Activated CD4-positive, alpha-beta memory T cell treated with anti-CD3 and anti-CD28 coated beads for 36 hours (primary cell): ENCODE results near the gene TRAK1. TPM values are rescaled to one million over a fixed set of nuclear protein-coding genes. Genes with fewer than 3 reads are reported as not detected.

Source experiments
- CTCF ChIA-PET: fragments of 350-600 bp; sonication (Branson Sonifier 250); formaldehyde crosslinking; loops from one replicate; lab custom pipeline; 2021; ENCODE audit warnings: antibody characterized with exemption, inconsistent platforms; lab: Charles Lee
- POLR2A ChIA-PET: fragments of 350-600 bp; sonication (Branson Sonifier 250); formaldehyde crosslinking; loops from one replicate; lab custom pipeline; 2021; ENCODE audit warnings: antibody characterized with exemption; lab: Charles Lee
- DNase-seq: peaks from one replicate; pipeline ENCODE4 v3.0.0-alpha.2; 2020
- H3K27ac Mint-ChIP-seq: one replicate; pipeline ENCODE4 v1.8.0; 2021; ENCODE audit warnings: mixed read lengths
- H3K27me3 Mint-ChIP-seq: one replicate; pipeline ENCODE4 v1.8.0; 2021; ENCODE audit warnings: mixed read lengths
- H3K36me3 Mint-ChIP-seq: one replicate; pipeline ENCODE4 v1.8.0; 2021; ENCODE audit warnings: mixed read lengths
- H3K4me1 Mint-ChIP-seq: one replicate; pipeline ENCODE4 v1.8.0; 2021; ENCODE audit warnings: low read depth, mixed read lengths
- H3K4me3 Mint-ChIP-seq: one replicate; pipeline ENCODE4 v1.8.0; 2021; ENCODE audit warnings: mild to moderate bottlenecking, mixed read lengths
- H3K9me3 Mint-ChIP-seq: one replicate; pipeline ENCODE4 v1.8.0; 2021; ENCODE audit warnings: mixed read lengths
- intact Hi-C: fragments of 100-400 bp; cut with micrococcal nuclease; formaldehyde crosslinking; loops from one replicate; pipeline ENCODE4 v1.15.1; 2023
- total RNA-seq, 2 experiments: library from RNA; stranded (reverse); gene quantifications; one replicate each; pipeline ENCODE4 v1.2.3, GENCODE V29; 2021

TRAK1 gene
- total RNA-seq, 2 experiments from 2014 or later, result 19.0 to 19.3 TPM

GRCh38 chr3:42055291-42055690 lies 35.9 kb upstream of the TRAK1 start:
- POLR2A ChIA-PET, result no interaction called here
- no peak overlapping the region for H3K4me3 Mint-ChIP-seq
- no peaks in the 10 kb centered on the region for H3K9me3 Mint-ChIP-seq
- no peaks in the 10 kb centered on the region for H3K27me3 Mint-ChIP-seq
- CTCF ChIA-PET, result no interaction called here
- H3K36me3 Mint-ChIP-seq, result no peaks in the 10 kb centered on the region
- H3K27ac Mint-ChIP-seq, result no peak overlapping the region
- DNase-seq, result no peak
- peaks cover 10% of the 10 kb centered on the region for H3K4me1 Mint-ChIP-seq
- intact Hi-C loops, result no loop called here

- H3K9me3 Mint-ChIP-seq, result no peaks in the 10 kb centered on the region
- intact Hi-C loops, result no loop called here
- no peak for DNase-seq
- ChIA-PET CTCF (no interaction called here), POLR2A (no interaction called here)
- no peaks in the 10 kb centered on the region for H3K36me3 Mint-ChIP-seq
- H3K4me3 Mint-ChIP-seq, result no peak overlapping the region
- no peak overlapping the region for H3K27ac Mint-ChIP-seq
- H3K27me3 Mint-ChIP-seq, result no peaks in the 10 kb centered on the region
- H3K4me1 Mint-ChIP-seq, result peaks cover 3% of the 10 kb centered on the region
Measured at GRCh38 chr3:42056840-42057239, 34.3 kb upstream of the TRAK1 start.

- no peak overlapping the region for H3K27ac Mint-ChIP-seq
Measured at GRCh38 chr3:42057561-42058211, 33.5 kb upstream of the TRAK1 start.

GRCh38 chr3:42061025-42061712 lies 30.0 kb upstream of the TRAK1 start:
- ChIA-PET POLR2A (no interaction called here), CTCF (no interaction called here)
- Mint-ChIP-seq H3K9me3 (no peaks in the 10 kb centered on the region), H3K36me3 (no peaks in the 10 kb centered on the region), H3K27me3 (no peaks in the 10 kb centered on the region), H3K4me3 (no peak overlapping the region), H3K4me1 (peaks cover 3% of the 10 kb centered on the region), H3K27ac (no peak overlapping the region)
- intact Hi-C loops, result no loop called here
- no peak for DNase-seq

More at GRCh38 chr3:42057561-42058211, 33.5 kb upstream of the TRAK1 start:
- intact Hi-C loops, result no loop called here
- no peaks in the 10 kb centered on the region for H3K27me3 Mint-ChIP-seq
- H3K4me1 Mint-ChIP-seq, result peaks cover 2% of the 10 kb centered on the region
- no peaks in the 10 kb centered on the region for H3K9me3 Mint-ChIP-seq
- H3K4me3 Mint-ChIP-seq, result no peak overlapping the region
- CTCF ChIA-PET, result no interaction called here
- POLR2A ChIA-PET, result no interaction called here
- DNase-seq, result no peak
- no peaks in the 10 kb centered on the region for H3K36me3 Mint-ChIP-seq

- H3K9me3 Mint-ChIP-seq, result no peaks in the 10 kb centered on the region
- H3K4me1 Mint-ChIP-seq, result peaks cover 7% of the 10 kb centered on the region
- DNase-seq, result no peak
- H3K36me3 Mint-ChIP-seq, result no peaks in the 10 kb centered on the region
- H3K27ac Mint-ChIP-seq, result no peak overlapping the region
- ChIA-PET CTCF (no interaction called here), POLR2A (no interaction called here)
- intact Hi-C loops, result no loop called here
- H3K4me3 Mint-ChIP-seq, result no peak overlapping the region
- H3K27me3 Mint-ChIP-seq, result no peaks in the 10 kb centered on the region
Measured at GRCh38 chr3:42061713-42062380, 29.3 kb upstream of the TRAK1 start.

GRCh38 chr3:42062464-42062863 lies 28.7 kb upstream of the TRAK1 start:
- Mint-ChIP-seq H3K27me3 (no peaks in the 10 kb centered on the region), H3K9me3 (no peaks in the 10 kb centered on the region), H3K4me3 (no peak overlapping the region), H3K4me1 (peaks cover 7% of the 10 kb centered on the region), H3K36me3 (no peaks in the 10 kb centered on the region), H3K27ac (no peak overlapping the region)
- intact Hi-C loops, result no loop called here
- POLR2A ChIA-PET, result no interaction called here
- DNase-seq, result no peak
- CTCF ChIA-PET, result no interaction called here

GRCh38 chr3:42063888-42064287 lies 27.3 kb upstream of the TRAK1 start:
- ChIA-PET POLR2A (no interaction called here), CTCF (no interaction called here)
- no peak for DNase-seq
- peaks cover 7% of the 10 kb centered on the region for H3K4me1 Mint-ChIP-seq
- H3K27me3 Mint-ChIP-seq, result no peaks in the 10 kb centered on the region
- no peak overlapping the region for H3K4me3 Mint-ChIP-seq
- no peak overlapping the region for H3K27ac Mint-ChIP-seq
- intact Hi-C loops, result no loop called here
- no peaks in the 10 kb centered on the region for H3K36me3 Mint-ChIP-seq
- H3K9me3 Mint-ChIP-seq, result no peaks in the 10 kb centered on the region

- POLR2A ChIA-PET, result no interaction called here
- Mint-ChIP-seq H3K9me3 (no peaks in the 10 kb centered on the region), H3K27me3 (no peaks in the 10 kb centered on the region), H3K4me1 (peaks cover 5% of the 10 kb centered on the region), H3K27ac (no peak overlapping the region), H3K4me3 (no peak overlapping the region), H3K36me3 (no peaks in the 10 kb centered on the region)
- DNase-seq, result no peak
- intact Hi-C loops, result no loop called here
- CTCF ChIA-PET, result no interaction called here
Measured at GRCh38 chr3:42066516-42067181, 24.5 kb upstream of the TRAK1 start.

- intact Hi-C loops, result no loop called here
- CTCF ChIA-PET, result no interaction called here
- POLR2A ChIA-PET, result no interaction called here
- Mint-ChIP-seq H3K36me3 (no peaks in the 10 kb centered on the region), H3K4me1 (peaks cover 5% of the 10 kb centered on the region), H3K9me3 (no peaks in the 10 kb centered on the region), H3K4me3 (no peak overlapping the region), H3K27me3 (no peaks in the 10 kb centered on the region), H3K27ac (no peak overlapping the region)
- DNase-seq, result no peak
Measured at GRCh38 chr3:42067326-42067725, 23.8 kb upstream of the TRAK1 start.

- CTCF ChIA-PET, result interaction anchor here (0.6 kb wide), 1 partner anchor 53 kb away, joined by 3 read pairs; no protein-coding TSS in a partner anchor
- H3K36me3 Mint-ChIP-seq, result no peaks in the 10 kb centered on the region
- POLR2A ChIA-PET, result no interaction called here
- H3K27ac Mint-ChIP-seq, result no peak overlapping the region
- no peaks in the 10 kb centered on the region for H3K9me3 Mint-ChIP-seq
- no peaks in the 10 kb centered on the region for H3K27me3 Mint-ChIP-seq
- DNase-seq, result no peak
- no peak overlapping the region for H3K4me3 Mint-ChIP-seq
- intact Hi-C loops, result no loop called here
- H3K4me1 Mint-ChIP-seq, result peaks cover 5% of the 10 kb centered on the region
Measured at GRCh38 chr3:42068303-42069088, 22.7 kb upstream of the TRAK1 start.

GRCh38 chr3:42070089-42070488 lies 21.1 kb upstream of the TRAK1 start:
- Mint-ChIP-seq H3K27ac (no peak overlapping the region), H3K27me3 (no peaks in the 10 kb centered on the region), H3K4me3 (no peak overlapping the region), H3K36me3 (no peaks in the 10 kb centered on the region), H3K4me1 (peaks cover 5% of the 10 kb centered on the region), H3K9me3 (no peaks in the 10 kb centered on the region)
- CTCF ChIA-PET, result no interaction called here
- DNase-seq, result no peak
- POLR2A ChIA-PET, result no interaction called here
- intact Hi-C loops, result no loop called here

GRCh38 chr3:42070524-42070923 lies 20.6 kb upstream of the TRAK1 start:
- Mint-ChIP-seq H3K9me3 (no peaks in the 10 kb centered on the region), H3K4me3 (no peak overlapping the region), H3K27me3 (no peaks in the 10 kb centered on the region), H3K36me3 (no peaks in the 10 kb centered on the region), H3K4me1 (peaks cover 5% of the 10 kb centered on the region), H3K27ac (no peak overlapping the region)
- ChIA-PET CTCF (no interaction called here), POLR2A (no interaction called here)
- intact Hi-C loops, result no loop called here
- no peak for DNase-seq
